Sigmoid colon (tissue), 4 donors: ENCODE data around the gene UBXN10.

Experiments used
- CTCF ChIP-seq, 4 experiments: fragments of 450-650 bp in 3 of 4; fragments of 200-600 bp in 1 of 4; IDR thresholded peaks; one replicate each; pipeline ENCODE4 v1.5.1; 2016 to 2019; ENCODE audit warnings: antibody characterized with exemption in 4 of 4, mild to moderate bottlenecking in 3 of 4, moderate library complexity in 2 of 4
- EP300 ChIP-seq, 4 donors: sonication (generic); formaldehyde crosslinking; IDR thresholded peaks; one replicate each; pipeline ENCODE4 v1.6.1; 2017; ENCODE audit warnings: antibody characterized with exemption in 4 of 4
- POLR2A ChIP-seq, 2 donors: fragments of 450-650 bp; IDR thresholded peaks; one replicate each; pipeline ENCODE4 v1.6.1; 2016; ENCODE audit warnings: antibody characterized with exemption in 2 of 2, mild to moderate bottlenecking in 2 of 2, moderate library complexity in 2 of 2

GRCh38 chr1:20198296-20198695 lies 12.4 kb downstream of the UBXN10 start:
- TF ChIP-seq CTCF (IDR thresholded peaks at IDR 0.05) (no peak), EP300 (IDR thresholded peaks at IDR 0.05) (no peak), POLR2A (IDR thresholded peaks at IDR 0.05) (no peak)
